ENCODE measurements around the gene PTTG1.

GRCh38 chr5:160453751-160454150 is 32.1 kb downstream of the PTTG1 start:
- TF ChIP-seq, protein P1, sequence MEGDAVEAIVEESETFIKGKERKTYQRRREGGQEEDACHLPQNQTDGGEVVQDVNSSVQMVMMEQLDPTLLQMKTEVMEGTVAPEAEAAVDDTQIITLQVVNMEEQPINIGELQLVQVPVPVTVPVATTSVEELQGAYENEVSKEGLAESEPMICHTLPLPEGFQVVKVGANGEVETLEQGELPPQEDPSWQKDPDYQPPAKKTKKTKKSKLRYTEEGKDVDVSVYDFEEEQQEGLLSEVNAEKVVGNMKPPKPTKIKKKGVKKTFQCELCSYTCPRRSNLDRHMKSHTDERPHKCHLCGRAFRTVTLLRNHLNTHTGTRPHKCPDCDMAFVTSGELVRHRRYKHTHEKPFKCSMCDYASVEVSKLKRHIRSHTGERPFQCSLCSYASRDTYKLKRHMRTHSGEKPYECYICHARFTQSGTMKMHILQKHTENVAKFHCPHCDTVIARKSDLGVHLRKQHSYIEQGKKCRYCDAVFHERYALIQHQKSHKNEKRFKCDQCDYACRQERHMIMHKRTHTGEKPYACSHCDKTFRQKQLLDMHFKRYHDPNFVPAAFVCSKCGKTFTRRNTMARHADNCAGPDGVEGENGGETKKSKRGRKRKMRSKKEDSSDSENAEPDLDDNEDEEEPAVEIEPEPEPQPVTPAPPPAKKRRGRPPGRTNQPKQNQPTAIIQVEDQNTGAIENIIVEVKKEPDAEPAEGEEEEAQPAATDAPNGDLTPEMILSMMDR (IDR thresholded peaks at IDR 0.05): no peak
- TF ChIP-seq POLR2AphosphoS5 (IDR thresholded peaks at IDR 0.05; ENCODE audit: low read depth, low read length) (no peak), RXRA (IDR thresholded peaks at IDR 0.05; ENCODE audit: borderline replicate concordance, low read depth) (no peak), NFIC (IDR thresholded peaks at IDR 0.05; ENCODE audit: borderline replicate concordance) (no peak), RAD21 (IDR thresholded peaks at IDR 0.05; ENCODE audit: low read length) (no peak), RCOR1 (IDR thresholded peaks at IDR 0.05; ENCODE audit: low read length) (no peak), EP300 (IDR thresholded peaks at IDR 0.05; ENCODE audit: borderline replicate concordance in 1 of 2, low read depth in 1 of 2, low read length in 1 of 2) (no peak)
- TF ChIP-seq, protein P2, sequence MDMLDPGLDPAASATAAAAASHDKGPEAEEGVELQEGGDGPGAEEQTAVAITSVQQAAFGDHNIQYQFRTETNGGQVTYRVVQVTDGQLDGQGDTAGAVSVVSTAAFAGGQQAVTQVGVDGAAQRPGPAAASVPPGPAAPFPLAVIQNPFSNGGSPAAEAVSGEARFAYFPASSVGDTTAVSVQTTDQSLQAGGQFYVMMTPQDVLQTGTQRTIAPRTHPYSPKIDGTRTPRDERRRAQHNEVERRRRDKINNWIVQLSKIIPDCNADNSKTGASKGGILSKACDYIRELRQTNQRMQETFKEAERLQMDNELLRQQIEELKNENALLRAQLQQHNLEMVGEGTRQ (IDR thresholded peaks at IDR 0.05; ENCODE audit: borderline replicate concordance, low read depth, low read length): no peak
- TF ChIP-seq, protein P3, sequence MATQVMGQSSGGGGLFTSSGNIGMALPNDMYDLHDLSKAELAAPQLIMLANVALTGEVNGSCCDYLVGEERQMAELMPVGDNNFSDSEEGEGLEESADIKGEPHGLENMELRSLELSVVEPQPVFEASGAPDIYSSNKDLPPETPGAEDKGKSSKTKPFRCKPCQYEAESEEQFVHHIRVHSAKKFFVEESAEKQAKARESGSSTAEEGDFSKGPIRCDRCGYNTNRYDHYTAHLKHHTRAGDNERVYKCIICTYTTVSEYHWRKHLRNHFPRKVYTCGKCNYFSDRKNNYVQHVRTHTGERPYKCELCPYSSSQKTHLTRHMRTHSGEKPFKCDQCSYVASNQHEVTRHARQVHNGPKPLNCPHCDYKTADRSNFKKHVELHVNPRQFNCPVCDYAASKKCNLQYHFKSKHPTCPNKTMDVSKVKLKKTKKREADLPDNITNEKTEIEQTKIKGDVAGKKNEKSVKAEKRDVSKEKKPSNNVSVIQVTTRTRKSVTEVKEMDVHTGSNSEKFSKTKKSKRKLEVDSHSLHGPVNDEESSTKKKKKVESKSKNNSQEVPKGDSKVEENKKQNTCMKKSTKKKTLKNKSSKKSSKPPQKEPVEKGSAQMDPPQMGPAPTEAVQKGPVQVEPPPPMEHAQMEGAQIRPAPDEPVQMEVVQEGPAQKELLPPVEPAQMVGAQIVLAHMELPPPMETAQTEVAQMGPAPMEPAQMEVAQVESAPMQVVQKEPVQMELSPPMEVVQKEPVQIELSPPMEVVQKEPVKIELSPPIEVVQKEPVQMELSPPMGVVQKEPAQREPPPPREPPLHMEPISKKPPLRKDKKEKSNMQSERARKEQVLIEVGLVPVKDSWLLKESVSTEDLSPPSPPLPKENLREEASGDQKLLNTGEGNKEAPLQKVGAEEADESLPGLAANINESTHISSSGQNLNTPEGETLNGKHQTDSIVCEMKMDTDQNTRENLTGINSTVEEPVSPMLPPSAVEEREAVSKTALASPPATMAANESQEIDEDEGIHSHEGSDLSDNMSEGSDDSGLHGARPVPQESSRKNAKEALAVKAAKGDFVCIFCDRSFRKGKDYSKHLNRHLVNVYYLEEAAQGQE (IDR thresholded peaks at IDR 0.05; ENCODE audit: low read depth, low read length): no peak

Data from SK-N-SH (cell line).